Epithelial cell of proximal tubule (primary cell): ENCODE measurements around the gene ARHGAP26. TPM values are rescaled to one million over a fixed set of nuclear protein-coding genes. Genes with fewer than 3 reads are reported as not detected.

Experiments used
- DNase-seq: peaks from one replicate; pipeline ENCODE4 v3.0.0-alpha.2; 2011; ENCODE audit warnings: low read depth
- H3K4me3 ChIP-seq: 2 replicates; pipeline ENCODE4 v1.5.1; 2011; ENCODE audit warnings: low read depth, mild to moderate bottlenecking, low read length
- total RNA-seq: library from RNA; depleted of rRNA; stranded (reverse); fragments of >200 nt; gene quantifications from 2 replicates; pipeline ENCODE4 v1.2.3, GENCODE V29; 2015
- TF ChIP-seq, protein P1 (sequence below): conservative IDR thresholded peaks from 2 replicates; pipeline ENCODE4 v1.5.1; 2012; ENCODE audit warnings: low read depth, mild to moderate bottlenecking, low read length

ARHGAP26 gene
- total RNA-seq, 1 donor from 2014 or later, result 7.0 TPM

GRCh38 chr5:143006501-143006900, 236.3 kb downstream of the ARHGAP26 start:
- no peak for DNase-seq
- TF ChIP-seq, protein P1, sequence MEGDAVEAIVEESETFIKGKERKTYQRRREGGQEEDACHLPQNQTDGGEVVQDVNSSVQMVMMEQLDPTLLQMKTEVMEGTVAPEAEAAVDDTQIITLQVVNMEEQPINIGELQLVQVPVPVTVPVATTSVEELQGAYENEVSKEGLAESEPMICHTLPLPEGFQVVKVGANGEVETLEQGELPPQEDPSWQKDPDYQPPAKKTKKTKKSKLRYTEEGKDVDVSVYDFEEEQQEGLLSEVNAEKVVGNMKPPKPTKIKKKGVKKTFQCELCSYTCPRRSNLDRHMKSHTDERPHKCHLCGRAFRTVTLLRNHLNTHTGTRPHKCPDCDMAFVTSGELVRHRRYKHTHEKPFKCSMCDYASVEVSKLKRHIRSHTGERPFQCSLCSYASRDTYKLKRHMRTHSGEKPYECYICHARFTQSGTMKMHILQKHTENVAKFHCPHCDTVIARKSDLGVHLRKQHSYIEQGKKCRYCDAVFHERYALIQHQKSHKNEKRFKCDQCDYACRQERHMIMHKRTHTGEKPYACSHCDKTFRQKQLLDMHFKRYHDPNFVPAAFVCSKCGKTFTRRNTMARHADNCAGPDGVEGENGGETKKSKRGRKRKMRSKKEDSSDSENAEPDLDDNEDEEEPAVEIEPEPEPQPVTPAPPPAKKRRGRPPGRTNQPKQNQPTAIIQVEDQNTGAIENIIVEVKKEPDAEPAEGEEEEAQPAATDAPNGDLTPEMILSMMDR, result no peak
- no peak overlapping the region for H3K4me3 ChIP-seq

DNA sequence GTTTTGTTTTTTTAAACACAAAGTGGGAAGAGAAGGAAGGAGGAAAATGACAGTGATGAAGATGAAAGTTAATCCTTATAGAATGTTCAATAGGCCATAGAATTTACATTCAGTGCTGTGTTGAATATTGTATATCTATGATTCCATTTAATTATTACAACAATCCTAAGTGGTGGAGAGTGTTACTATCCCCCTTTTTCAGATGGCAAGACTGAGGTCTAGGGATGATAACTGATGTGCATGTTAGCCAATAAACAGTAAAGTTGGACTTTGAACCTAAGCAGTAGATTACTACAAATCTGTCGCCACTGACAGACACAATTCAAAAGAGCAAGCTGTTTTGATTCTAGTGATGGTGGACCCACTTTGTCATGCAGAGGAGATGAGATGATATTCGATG, 237.9 kb downstream of the ARHGAP26 start:
- H3K4me3 ChIP-seq, result no peak overlapping the region
- TF ChIP-seq, protein P1, result no peak
- DNase-seq, result no peak

- peak overlapping the region; percentile 12 for H3K4me3 ChIP-seq
- TF ChIP-seq, protein P1, result peak; percentile 12
- peak; percentile 96 for DNase-seq
These were observed 238.8 kb downstream of the ARHGAP26 start for GRCh38 chr5:143008809-143009521.

GRCh38 chr5:143010351-143010750, 240.2 kb downstream of the ARHGAP26 start:
- TF ChIP-seq, protein P1, result no peak
- DNase-seq, result no peak
- no peak overlapping the region for H3K4me3 ChIP-seq

DNA sequence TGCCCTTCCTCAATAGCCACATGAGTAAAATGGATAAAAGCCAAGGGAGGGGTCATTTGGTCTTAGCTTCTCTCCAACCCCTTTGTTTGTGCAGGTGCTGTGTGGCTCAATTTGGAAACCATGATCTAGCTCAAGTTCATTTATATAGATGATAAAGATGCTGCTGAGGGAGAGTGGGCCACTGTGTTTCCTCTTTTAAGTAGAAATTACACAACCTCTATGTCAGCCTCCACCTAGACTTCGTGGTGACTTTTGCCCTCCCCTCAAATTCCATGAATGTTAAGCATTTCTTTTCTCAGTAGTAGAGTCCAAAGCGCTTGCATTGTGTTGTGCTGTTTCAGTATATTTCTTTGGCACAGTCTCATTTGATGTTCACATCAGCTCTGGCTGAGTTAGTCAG, 241.4 kb downstream of the ARHGAP26 start:
- no peak for DNase-seq
- H3K4me3 ChIP-seq, result no peak overlapping the region
- TF ChIP-seq, protein P1, result no peak

GRCh38 chr5:143013176-143013891, 243.2 kb downstream of the ARHGAP26 start:
- TF ChIP-seq, protein P1, result no peak
- H3K4me3 ChIP-seq, result no peak overlapping the region
- no peak for DNase-seq
